A549 (cell line): ENCODE measurements around the gene KRT3. TPM values are rescaled to one million over a fixed set of nuclear protein-coding genes. Genes with fewer than 3 reads are reported as not detected.

ENCODE experiments used
- ATAC-seq, 2 experiments: fragments of 200-7000 bp in 1 of 2; fragments of >200 bp in 1 of 2; cut with Nextera tagmentation in 1 of 2; cut with Tn5 transposase in 1 of 2; 3 replicates each; pipeline versions ENCODE4 v1.8.0 to v1.9.1; 2018 to 2020; ENCODE audit warnings: mild to moderate bottlenecking in 1 of 2, moderate library complexity in 1 of 2
- CTCF ChIA-PET: fragments of 300-600 bp; sonication (Branson Sonifier 250); formaldehyde crosslinking; extraction: SDS; loops from one replicate; lab custom pipeline; 2021; ENCODE audit warnings: antibody characterized with exemption, inconsistent platforms; lab: Yijun Ruan, JAX
- POLR2A ChIA-PET: fragments of 350-600 bp; formaldehyde crosslinking; extraction: SDS; loops from one replicate; lab custom pipeline; 2021; ENCODE audit warnings: antibody characterized with exemption, inconsistent platforms; lab: Yijun Ruan, JAX
- DNase-seq, 2 experiments: peaks; one replicate each; pipeline versions ENCODE4 v3.0.0 to v3.0.0-alpha.2; 2011 to 2016; ENCODE audit warnings: low read depth in 1 of 2, low spot score in 1 of 2
- FAIRE-seq: peaks from 2 replicates; lab custom pipeline; 2011; peaks lifted over from hg19 to GRCh38; lab: Jason Lieb, UNC
- H3K27ac ChIP-seq, 2 experiments: fragments of >200 bp; sonication (Bioruptor Twin); formaldehyde crosslinking; 3 replicates each; pipeline ENCODE4 v1.5.1; 2016 to 2017
- H3K4me1 ChIP-seq: fragments of >200 bp; sonication (Bioruptor Twin); formaldehyde crosslinking; 3 replicates; pipeline ENCODE4 v1.6.1; 2016
- H3K4me2 ChIP-seq: fragments of >200 bp; sonication (Bioruptor Twin); formaldehyde crosslinking; 3 replicates; pipeline ENCODE4 v1.6.1; 2016
- H3K4me3 ChIP-seq: fragments of >200 bp; sonication (Bioruptor Twin); formaldehyde crosslinking; 3 replicates; pipeline ENCODE4 v1.5.1; 2016
- H3K9me3 ChIP-seq: fragments of >200 bp; sonication (Bioruptor Twin); formaldehyde crosslinking; 3 replicates; pipeline ENCODE4 v1.6.1; 2016
- ATOH8 ChIP-seq: fragments of 250-450 bp; sonication (Bioruptor Pico); IDR thresholded peaks from 2 replicates; pipeline ENCODE4 v1.5.0; 2020; ENCODE audit warnings: low read depth, mild to moderate bottlenecking, moderate library complexity
- BCL3 ChIP-seq: fragments of >200 bp; sonication (Bioruptor Twin); formaldehyde crosslinking; IDR thresholded peaks from 3 replicates; pipeline ENCODE4 v1.6.1; 2016
- BHLHE40 ChIP-seq: IDR thresholded peaks from 2 replicates; pipeline ENCODE4 v1.6.1; 2012; ENCODE audit warnings: low read depth, low read length, inconsistent platforms
- E2F6 ChIP-seq: IDR thresholded peaks from 2 replicates; pipeline ENCODE4 v1.6.1; 2012; ENCODE audit warnings: low read depth, borderline replicate concordance
- FOSB ChIP-seq: fragments of 250-450 bp; sonication (Bioruptor Pico); IDR thresholded peaks from 2 replicates; pipeline ENCODE4 v1.5.0; 2020; ENCODE audit warnings: mild to moderate bottlenecking, moderate library complexity
- FOSL2 ChIP-seq, 2 experiments: fragments of 450-650 bp in 1 of 2; fragments of >200 bp in 1 of 2; sonication (Bioruptor Twin) in 1 of 2; formaldehyde crosslinking; IDR thresholded peaks; 2 replicates each; pipeline versions ENCODE4 v1.5.0 to v1.6.1; 2016 to 2020; ENCODE audit warnings: mild to moderate bottlenecking in 1 of 2, moderate library complexity in 1 of 2
- FOXS1 ChIP-seq: fragments of 250-450 bp; sonication (Bioruptor Pico); IDR thresholded peaks from 2 replicates; pipeline ENCODE4 v1.5.0; 2020; ENCODE audit warnings: mild to moderate bottlenecking, moderate library complexity
- HOXA7 ChIP-seq: fragments of 250-450 bp; sonication (Bioruptor Pico); IDR thresholded peaks from 2 replicates; pipeline ENCODE4 v1.5.0; 2020; ENCODE audit warnings: mild to moderate bottlenecking, moderate library complexity
- HOXB13 ChIP-seq: fragments of 250-450 bp; sonication (Bioruptor Pico); IDR thresholded peaks from 2 replicates; pipeline ENCODE4 v1.5.0; 2020; ENCODE audit warnings: low read depth, mild to moderate bottlenecking, moderate library complexity
- HOXB5 ChIP-seq: fragments of 250-450 bp; sonication (Bioruptor Pico); IDR thresholded peaks from 2 replicates; pipeline ENCODE4 v1.5.0; 2020; ENCODE audit warnings: mild to moderate bottlenecking, moderate library complexity
- MAX ChIP-seq: IDR thresholded peaks from 2 replicates; pipeline ENCODE4 v1.6.1; 2012
- MAZ ChIP-seq: fragments of 150-350 bp; IDR thresholded peaks from 2 replicates; pipeline ENCODE4 v1.6.1; 2014; ENCODE audit warnings: antibody characterized with exemption, low read depth, low read length, borderline replicate concordance
- MYC ChIP-seq: IDR thresholded peaks from 2 replicates; pipeline ENCODE4 v1.6.1; 2012; ENCODE audit warnings: mild to moderate bottlenecking, inconsistent platforms, low read length, improper control_type of control experiment, borderline replicate concordance
- REST ChIP-seq: fragments of 200-600 bp; sonication (generic); IDR thresholded peaks from 2 replicates; pipeline ENCODE4 v1.6.1; 2016; ENCODE audit warnings: antibody characterized with exemption, mild to moderate bottlenecking, moderate library complexity
- TFCP2L1 ChIP-seq: fragments of 250-450 bp; sonication (Bioruptor Pico); IDR thresholded peaks from 2 replicates; pipeline ENCODE4 v1.5.0; 2021; ENCODE audit warnings: mild to moderate bottlenecking
- ZFP36 ChIP-seq: fragments of 450-650 bp; IDR thresholded peaks from 2 replicates; pipeline ENCODE4 v1.6.1; 2014; ENCODE audit warnings: borderline replicate concordance; ENCODE audit not compliant: partially characterized antibody
- ZNF302 ChIP-seq: fragments of 250-450 bp; sonication (Bioruptor Pico); IDR thresholded peaks from 2 replicates; pipeline ENCODE4 v1.9.0; 2021; ENCODE audit warnings: inconsistent platforms, mild to moderate bottlenecking, moderate library complexity
- whole genome bisulfite sequencing: methylation state at CpG from one replicate; pipeline ENCODE4 v1.1.6; 2017; ENCODE audit errors: missing lambda C conversion rate; 5-methylcytosine and 5-hydroxymethylcytosine counted together
- polyA plus RNA-seq, 4 experiments: library from polyadenylated mRNA; depleted of rRNA in 3 of 4; stranded (reverse); fragments of >200 nt; fragmentation: RNase III in 1 of 4; extraction: RNeasy Plus Mini Kit Qiagen cat#74134 plus additional on column Dnase treatment in 1 of 4; gene quantifications; 2 replicates in 3 of 4; 3 replicates in 1 of 4; pipeline ENCODE4 v1.2.3, GENCODE V29; 2011 to 2017

The KRT3 gene
- polyA plus RNA-seq, 2 of the 4 experiments (the other 2 are of a cell fraction), result 0.04 to 0.06 TPM

- POLR2A ChIA-PET, result no interaction called here
Measured at GRCh38 chr12:52820521-52820920, 24.6 kb upstream of the KRT3 start.

GRCh38 chr12:52819731-52820510 is 24.0 kb upstream of the KRT3 start:
- Histone ChIP-seq H3K4me2 (no peak overlapping the region), H3K9me3 (no peaks in the 10 kb centered on the region), H3K27ac (no peak overlapping the region), H3K4me3 (no peak overlapping the region), H3K4me1 (peaks cover 37% of the 10 kb centered on the region)
- 78% methylated on average over 7 of the region's 7 CpGs for WGBS
- no peak for FAIRE-seq
- TF ChIP-seq HOXB13 (no peak), ZFP36 (peak; percentile 53)
- no peak for DNase-seq
- ChIA-PET POLR2A (no interaction called here), CTCF (interaction anchor here (0.9 to 1.9 kb wide), 4 partner anchors 19 to 238 kb away, joined by 3 to 4 read pairs (median 4); no protein-coding TSS in a partner anchor)
- no peak for ATAC-seq

More at GRCh38 chr12:52820521-52820920, 24.6 kb upstream of the KRT3 start:
- Histone ChIP-seq H3K4me1 (peaks cover 36% of the 10 kb centered on the region), H3K4me2 (no peak overlapping the region), H3K27ac (no peak overlapping the region), H3K4me3 (no peak overlapping the region), H3K9me3 (no peaks in the 10 kb centered on the region)
- FAIRE-seq (no peak), ATAC-seq (no peak), DNase-seq (no peak)
- WGBS, result 90% methylated on average over 6 of the region's 6 CpGs
- CTCF ChIA-PET, result interaction anchor here (0.7 to 1.9 kb wide), 6 partner anchors 14 to 238 kb away, joined by 3 to 5 read pairs (median 4); no protein-coding TSS in a partner anchor
- TF ChIP-seq TFCP2L1 (CRISPR knock-in tag) (no peak), MYC (no peak), FOXS1 (CRISPR knock-in tag) (no peak), REST (no peak), MAZ (no peak), FOSL2 (IDR thresholded peaks at IDR 0.05) (no peak), FOSL2 (CRISPR knock-in tag; IDR thresholded peaks at IDR 0.05) (no peak), HOXA7 (CRISPR knock-in tag) (no peak)

- Histone ChIP-seq H3K4me1 (peaks cover 46% of the 10 kb centered on the region), H3K4me3 (no peak overlapping the region), H3K9me3 (no peaks in the 10 kb centered on the region), H3K27ac (peak overlapping the region in 1 of 2 experiments; percentile 47; a peak in 3 of 6 replicates), H3K4me2 (no peak overlapping the region; the same call in 2 of the 3 replicates)
- FAIRE-seq, result no peak
- no peak for DNase-seq
- ATAC-seq, result no peak
- CTCF ChIA-PET, result interaction anchor here (1.6 to 2.2 kb wide), 2 partner anchors 11 to 20 kb away, joined by 4 to 5 read pairs; no protein-coding TSS in a partner anchor
- POLR2A ChIA-PET, result no interaction called here
- WGBS, result 80% methylated on average over 7 of the region's 7 CpGs
- TF ChIP-seq MAX (no peak), FOSL2 (IDR thresholded peaks at IDR 0.05) (no peak), FOSL2 (CRISPR knock-in tag; IDR thresholded peaks at IDR 0.05) (no peak), E2F6 (no peak), REST (no peak), MYC (no peak), HOXA7 (CRISPR knock-in tag) (no peak), ATOH8 (CRISPR knock-in tag) (no peak), TFCP2L1 (CRISPR knock-in tag) (no peak), BHLHE40 (no peak), HOXB5 (CRISPR knock-in tag) (no peak), FOSB (CRISPR knock-in tag) (no peak), ZNF302 (no peak), BCL3 (no peak)
Measured at GRCh38 chr12:52818887-52819420, 23.0 kb upstream of the KRT3 start.
